Breast epithelium (tissue), 3 donors: ENCODE measurements around the gene BPTF.

Experiments
- CTCF ChIP-seq, 3 donors: fragments of 450-650 bp; IDR thresholded peaks; one replicate each; pipeline ENCODE4 v1.5.1; 2016 to 2017; ENCODE audit warnings: antibody characterized with exemption in 3 of 3, mild to moderate bottlenecking in 3 of 3, moderate library complexity in 3 of 3
- POLR2A ChIP-seq: fragments of 450-650 bp; IDR thresholded peaks from one replicate; pipeline ENCODE4 v1.6.1; 2016; ENCODE audit warnings: antibody characterized with exemption, mild to moderate bottlenecking, moderate library complexity
- POLR2AphosphoS5 ChIP-seq, 3 donors: sonication (generic); formaldehyde crosslinking; IDR thresholded peaks; one replicate each; pipeline ENCODE4 v1.6.1; 2017; ENCODE audit warnings: antibody characterized with exemption in 3 of 3

GRCh38 chr17:67868176-67868575, 42.9 kb downstream of the BPTF start:
- no peak for TF ChIP-seq CTCF (IDR thresholded peaks at IDR 0.05)
- no peak for TF ChIP-seq POLR2A
- no peak for TF ChIP-seq POLR2AphosphoS5 (IDR thresholded peaks at IDR 0.05)
